Activated naive CD4-positive, alpha-beta T cell treated with anti-CD3 and anti-CD28 coated beads for 36 hours (primary cell): ENCODE results near the gene SAMD4A. TPM values are rescaled to one million over a fixed set of nuclear protein-coding genes. Genes with fewer than 3 reads are reported as not detected.

Experiments
- CTCF ChIA-PET: fragments of 350-600 bp; sonication (Branson Sonifier 250); formaldehyde crosslinking; loops from one replicate; lab custom pipeline; 2021; ENCODE audit warnings: antibody characterized with exemption; lab: Charles Lee
- DNase-seq: peaks from one replicate; pipeline ENCODE4 v3.0.0-alpha.2; 2020
- H3K27ac Mint-ChIP-seq: one replicate; pipeline ENCODE4 v1.8.0; 2021; ENCODE audit warnings: mild to moderate bottlenecking, mixed read lengths
- H3K27me3 Mint-ChIP-seq: one replicate; pipeline ENCODE4 v1.8.0; 2021; ENCODE audit warnings: low read depth, mixed read lengths
- H3K36me3 Mint-ChIP-seq: one replicate; pipeline ENCODE4 v1.8.0; 2021; ENCODE audit warnings: low read depth, mixed read lengths
- H3K4me1 Mint-ChIP-seq: one replicate; pipeline ENCODE4 v1.8.0; 2021; ENCODE audit warnings: low read depth, mixed read lengths
- H3K4me3 Mint-ChIP-seq: one replicate; pipeline ENCODE4 v1.8.0; 2021; ENCODE audit warnings: mild to moderate bottlenecking, moderate library complexity, mixed read lengths
- H3K9me3 Mint-ChIP-seq: one replicate; pipeline ENCODE4 v1.8.0; 2021; ENCODE audit warnings: mixed read lengths
- intact Hi-C: fragments of 100-400 bp; cut with micrococcal nuclease; formaldehyde crosslinking; loops from one replicate; pipeline ENCODE4 v1.15.1; 2023
- total RNA-seq, 2 experiments: library from RNA; stranded (reverse); gene quantifications; one replicate each; pipeline ENCODE4 v1.2.3, GENCODE V29; 2021

SAMD4A gene, protein sequence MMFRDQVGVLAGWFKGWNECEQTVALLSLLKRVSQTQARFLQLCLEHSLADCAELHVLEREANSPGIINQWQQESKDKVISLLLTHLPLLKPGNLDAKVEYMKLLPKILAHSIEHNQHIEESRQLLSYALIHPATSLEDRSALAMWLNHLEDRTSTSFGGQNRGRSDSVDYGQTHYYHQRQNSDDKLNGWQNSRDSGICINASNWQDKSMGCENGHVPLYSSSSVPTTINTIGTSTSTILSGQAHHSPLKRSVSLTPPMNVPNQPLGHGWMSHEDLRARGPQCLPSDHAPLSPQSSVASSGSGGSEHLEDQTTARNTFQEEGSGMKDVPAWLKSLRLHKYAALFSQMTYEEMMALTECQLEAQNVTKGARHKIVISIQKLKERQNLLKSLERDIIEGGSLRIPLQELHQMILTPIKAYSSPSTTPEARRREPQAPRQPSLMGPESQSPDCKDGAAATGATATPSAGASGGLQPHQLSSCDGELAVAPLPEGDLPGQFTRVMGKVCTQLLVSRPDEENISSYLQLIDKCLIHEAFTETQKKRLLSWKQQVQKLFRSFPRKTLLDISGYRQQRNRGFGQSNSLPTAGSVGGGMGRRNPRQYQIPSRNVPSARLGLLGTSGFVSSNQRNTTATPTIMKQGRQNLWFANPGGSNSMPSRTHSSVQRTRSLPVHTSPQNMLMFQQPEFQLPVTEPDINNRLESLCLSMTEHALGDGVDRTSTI
- 1 to 10 TPM; 4.7 to 4.9 TPM for total RNA-seq

DNA sequence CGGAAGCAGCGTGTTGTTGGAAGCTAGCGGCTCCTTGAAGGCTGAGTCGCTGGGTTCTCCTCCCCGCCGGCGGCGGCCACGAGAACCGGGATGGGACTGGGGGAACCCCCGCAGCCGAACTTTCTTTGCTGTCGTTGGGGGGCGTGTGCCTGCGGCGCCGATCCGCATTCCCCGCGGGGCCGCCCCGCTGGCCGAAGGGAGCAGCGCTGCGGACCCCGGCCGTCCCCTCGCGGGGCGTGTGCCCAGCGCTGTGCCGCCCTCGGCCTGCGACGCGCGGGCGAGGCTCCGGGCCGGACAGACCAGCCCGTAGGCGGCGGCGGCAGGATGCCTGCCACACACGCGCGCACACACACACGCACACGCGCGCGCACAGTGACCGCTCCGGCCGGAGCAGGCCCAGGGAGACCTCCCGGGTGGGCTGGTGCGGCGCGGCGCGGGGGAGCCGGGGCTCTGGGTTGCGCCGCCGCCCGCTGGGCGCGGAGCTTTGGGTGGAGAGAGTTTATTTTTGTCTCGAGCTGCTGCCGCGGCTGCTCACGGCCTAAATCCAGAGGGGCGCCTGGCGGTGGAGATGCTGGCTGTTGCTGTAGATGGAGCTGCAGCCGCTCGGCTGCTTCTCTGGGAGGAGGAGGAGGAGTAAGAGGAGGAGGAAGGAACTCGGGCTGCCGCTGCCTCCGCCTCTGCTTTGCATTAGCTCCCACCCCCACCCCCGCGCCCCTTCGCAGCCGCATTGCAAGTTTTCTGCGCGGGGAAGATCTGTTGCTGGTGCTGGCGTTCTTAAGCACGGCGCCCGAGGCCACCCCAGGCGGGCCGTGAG lies at the start of gene SAMD4A:
SAMD4A (plus strand) TSS at position 719 of the 814 bp plus-strand sequence. CDS start 789 bp downstream, outside the sequence.
- H3K9me3 Mint-ChIP-seq, result no peaks in the 10 kb centered on the region
- peaks cover 2% of the 10 kb centered on the region for H3K36me3 Mint-ChIP-seq
- CTCF ChIA-PET, result interaction anchor here (0.7 to 8.4 kb wide), 24 partner anchors 10 to 315 kb away, joined by 3 to 217 read pairs (median 4); partner anchors contain the start of gene CGRRF1
- H3K4me1 Mint-ChIP-seq, result peaks cover 26% of the 10 kb centered on the region
- DNase-seq, result peak; percentile 75
- intact Hi-C loops, result loop anchor here (1.0 to 5.0 kb wide), 7 partner anchors 61 to 461 kb away; partner anchors contain the start of genes SOCS4 and WDHD1
- peak within 1 kb of the TSS; percentile 94 for H3K4me3 Mint-ChIP-seq
- H3K27ac Mint-ChIP-seq, result peak within 1 kb of the TSS; percentile 79
- H3K27me3 Mint-ChIP-seq, result no peaks in the 10 kb centered on the region

DNA sequence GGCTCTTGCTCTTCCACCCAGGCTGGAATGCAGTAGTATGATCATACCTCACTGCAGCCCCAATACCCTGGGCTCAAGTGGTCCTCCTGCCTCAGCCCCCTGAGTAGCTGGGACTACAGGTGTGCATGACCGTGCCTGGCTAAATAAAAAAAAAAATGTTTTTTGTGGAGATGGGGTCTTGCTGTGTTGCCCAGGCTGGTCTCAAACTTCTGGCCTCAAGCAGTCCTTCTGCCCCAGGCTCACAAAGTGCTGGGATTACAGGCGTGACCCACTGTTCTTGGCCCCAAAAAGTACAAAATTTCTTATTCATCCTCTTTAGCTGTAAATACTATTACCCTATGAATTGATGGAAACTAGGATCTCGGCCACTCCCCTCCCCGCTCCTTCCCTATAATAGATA lies 42.5 kb upstream of the SAMD4A start:
- H3K27me3 Mint-ChIP-seq, result no peaks in the 10 kb centered on the region
- no peak overlapping the region for H3K4me3 Mint-ChIP-seq
- H3K4me1 Mint-ChIP-seq, result no peaks in the 10 kb centered on the region
- DNase-seq, result no peak
- no peaks in the 10 kb centered on the region for H3K9me3 Mint-ChIP-seq
- peaks cover 4% of the 10 kb centered on the region for H3K36me3 Mint-ChIP-seq
- intact Hi-C loops, result no loop called here
- CTCF ChIA-PET, result no interaction called here
- H3K27ac Mint-ChIP-seq, result no peak overlapping the region

DNA sequence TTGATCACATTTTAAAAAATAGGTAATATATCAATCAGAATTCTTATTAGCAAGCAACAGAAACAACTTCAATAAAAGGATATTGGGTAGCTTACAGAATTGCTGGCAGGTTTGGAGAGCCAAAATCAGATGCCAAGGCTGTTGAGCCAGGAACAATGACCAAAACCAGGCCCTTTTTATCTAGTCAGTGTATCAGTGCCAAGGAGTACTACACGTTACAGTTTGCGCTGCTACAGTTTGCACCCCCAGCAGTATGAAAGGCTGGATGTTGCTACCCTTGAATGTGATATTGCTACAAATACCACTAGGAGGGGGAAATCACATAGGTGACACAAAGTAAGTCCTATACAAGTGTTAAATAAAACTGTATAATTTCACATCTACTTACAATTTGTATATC lies 38.0 kb upstream of the SAMD4A start:
- Mint-ChIP-seq H3K27ac (no peak overlapping the region), H3K4me3 (no peak overlapping the region), H3K9me3 (no peaks in the 10 kb centered on the region), H3K4me1 (no peaks in the 10 kb centered on the region), H3K27me3 (no peaks in the 10 kb centered on the region), H3K36me3 (peaks cover 2% of the 10 kb centered on the region)
- intact Hi-C loops, result no loop called here
- CTCF ChIA-PET, result interaction anchor here (1.0 to 1.2 kb wide), 2 partner anchors 62 to 181 kb away, joined by 3 read pairs; no protein-coding TSS in a partner anchor
- DNase-seq, result no peak

DNA sequence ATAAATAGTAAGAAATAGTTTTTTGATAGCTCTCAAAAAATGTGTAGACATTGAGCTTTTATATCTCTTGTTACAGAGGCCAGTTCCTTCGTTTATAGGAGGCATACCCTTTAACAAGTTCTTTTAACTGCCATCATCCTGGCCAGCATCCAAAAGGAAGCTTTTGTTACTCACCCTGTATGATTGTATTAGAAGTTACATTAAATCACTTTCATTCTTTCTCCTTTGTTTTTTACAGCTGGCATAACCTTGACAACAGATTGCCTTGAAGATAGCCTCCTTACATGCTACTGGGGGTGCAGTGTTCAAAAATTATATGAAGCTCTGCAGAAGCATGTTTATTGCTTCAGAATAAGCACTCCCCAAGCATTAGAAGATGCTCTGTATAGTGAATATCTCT lies 37.1 kb upstream of the SAMD4A start:
- Mint-ChIP-seq H3K36me3 (no peaks in the 10 kb centered on the region), H3K4me1 (no peaks in the 10 kb centered on the region), H3K4me3 (no peak overlapping the region), H3K9me3 (no peaks in the 10 kb centered on the region), H3K27me3 (no peaks in the 10 kb centered on the region), H3K27ac (no peak overlapping the region)
- CTCF ChIA-PET, result interaction anchor here (1.0 to 1.2 kb wide), 2 partner anchors 62 to 182 kb away, joined by 3 read pairs; no protein-coding TSS in a partner anchor
- no peak for DNase-seq
- intact Hi-C loops, result loop anchor here (10.0 kb wide), 1 partner anchor 425 kb away; no protein-coding TSS in a partner anchor

DNA sequence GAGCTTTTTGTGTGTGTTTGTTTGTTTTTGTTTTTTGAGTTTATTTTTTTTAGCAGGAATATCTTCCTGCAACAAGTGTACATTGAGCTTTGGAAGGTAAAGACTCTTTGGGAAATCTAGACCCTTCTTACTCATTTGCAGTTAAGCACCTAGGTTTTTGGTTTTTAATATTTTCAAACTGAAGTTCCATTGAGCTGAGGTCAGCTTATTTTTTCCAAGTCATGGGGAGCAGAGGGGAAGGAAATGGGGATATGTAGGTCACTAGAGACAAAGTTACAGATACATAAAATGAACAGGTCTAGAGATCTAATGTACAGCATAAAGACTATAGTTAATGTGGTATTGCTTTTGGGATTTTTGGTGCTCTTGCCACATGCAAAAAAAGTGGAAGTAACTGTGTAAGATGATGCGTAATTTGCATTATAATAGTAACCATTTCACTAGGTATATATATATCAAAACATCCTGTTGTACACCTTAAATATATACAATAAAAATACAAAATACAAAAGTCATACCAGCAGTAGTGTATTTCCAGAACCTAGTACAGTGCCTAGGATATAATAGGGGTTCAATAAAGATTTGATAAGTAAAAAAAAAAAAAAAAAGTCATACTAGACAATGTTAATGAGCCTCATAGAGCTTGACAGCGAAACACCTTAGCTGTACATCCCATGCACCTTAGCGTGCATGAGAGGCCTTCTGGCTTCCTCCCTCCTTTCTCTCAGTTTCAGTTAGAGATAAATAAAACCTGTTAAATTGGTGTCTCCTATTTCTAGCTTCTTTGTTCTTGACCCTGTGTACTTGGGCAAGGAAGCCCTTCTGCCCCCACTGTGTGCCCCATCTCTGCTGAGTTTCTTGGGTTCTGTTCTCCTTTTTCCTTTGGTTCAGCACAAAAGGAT lies 34.6 kb upstream of the SAMD4A start:
- no peak overlapping the region for H3K27ac Mint-ChIP-seq
- CTCF ChIA-PET, result interaction anchor here (0.7 to 1.1 kb wide), 2 partner anchors 242 to 1097 kb away, joined by 3 to 5 read pairs; no protein-coding TSS in a partner anchor
- no peaks in the 10 kb centered on the region for H3K36me3 Mint-ChIP-seq
- H3K9me3 Mint-ChIP-seq, result no peaks in the 10 kb centered on the region
- no peak overlapping the region for H3K4me3 Mint-ChIP-seq
- intact Hi-C loops, result loop anchor here (10.0 kb wide), 1 partner anchor 422 kb away; no protein-coding TSS in a partner anchor
- H3K4me1 Mint-ChIP-seq, result no peaks in the 10 kb centered on the region
- no peak for DNase-seq
- H3K27me3 Mint-ChIP-seq, result no peaks in the 10 kb centered on the region

DNA sequence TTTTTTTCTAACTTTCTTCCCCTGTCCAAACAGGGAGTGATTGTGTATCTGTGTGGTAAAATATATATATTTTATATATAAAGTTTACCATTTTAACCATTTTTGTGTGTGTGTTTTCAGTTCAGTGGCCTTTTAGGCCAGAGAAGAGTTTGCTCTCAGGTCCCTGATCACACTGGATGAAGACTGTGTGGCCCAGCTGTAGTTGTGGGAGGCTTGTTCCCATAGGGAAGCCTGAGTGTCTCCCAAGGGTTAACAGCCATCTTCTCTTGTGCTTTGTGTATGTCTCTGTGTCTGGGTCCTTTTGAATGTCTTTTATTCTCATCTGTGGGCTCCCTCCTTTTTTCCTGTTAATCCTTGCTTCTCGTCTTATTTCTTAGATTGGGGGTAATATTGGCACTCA lies 33.8 kb upstream of the SAMD4A start:
- no peak overlapping the region for H3K27ac Mint-ChIP-seq
- no peak for DNase-seq
- no peaks in the 10 kb centered on the region for H3K36me3 Mint-ChIP-seq
- CTCF ChIA-PET, result interaction anchor here (0.7 kb wide), 1 partner anchor 1098 kb away, joined by 3 read pairs; no protein-coding TSS in a partner anchor
- intact Hi-C loops, result loop anchor here (10.0 kb wide), 1 partner anchor 422 kb away; no protein-coding TSS in a partner anchor
- H3K9me3 Mint-ChIP-seq, result no peaks in the 10 kb centered on the region
- no peaks in the 10 kb centered on the region for H3K27me3 Mint-ChIP-seq
- H3K4me1 Mint-ChIP-seq, result no peaks in the 10 kb centered on the region
- H3K4me3 Mint-ChIP-seq, result no peak overlapping the region

DNA sequence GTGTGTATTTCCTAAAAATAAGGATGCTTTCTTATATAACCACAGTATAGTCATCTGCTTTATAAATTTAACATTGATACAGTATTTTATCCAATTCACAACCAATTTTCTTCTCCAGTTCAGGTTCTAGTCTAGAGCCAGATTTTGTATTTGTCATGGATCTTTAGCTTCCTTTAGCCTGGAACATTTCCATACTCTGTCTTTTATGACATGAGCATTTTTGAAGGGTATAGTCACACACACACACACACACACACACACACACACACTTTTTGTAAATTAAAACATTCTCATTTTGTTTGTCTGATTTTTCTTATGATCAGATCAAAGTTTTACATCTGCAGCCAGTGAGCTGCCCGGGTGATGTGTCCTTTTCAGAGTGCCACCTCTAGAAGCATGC lies 31.8 kb upstream of the SAMD4A start:
- H3K27me3 Mint-ChIP-seq, result no peaks in the 10 kb centered on the region
- DNase-seq, result no peak
- CTCF ChIA-PET, result interaction anchor here (0.6 to 0.9 kb wide), 2 partner anchors 31 to 123 kb away, joined by 3 read pairs; no protein-coding TSS in a partner anchor
- H3K27ac Mint-ChIP-seq, result no peak overlapping the region
- no peaks in the 10 kb centered on the region for H3K4me1 Mint-ChIP-seq
- H3K9me3 Mint-ChIP-seq, result no peaks in the 10 kb centered on the region
- intact Hi-C loops, result loop anchor here (10.0 kb wide), 1 partner anchor 420 kb away; no protein-coding TSS in a partner anchor
- H3K4me3 Mint-ChIP-seq, result no peak overlapping the region
- no peaks in the 10 kb centered on the region for H3K36me3 Mint-ChIP-seq

DNA sequence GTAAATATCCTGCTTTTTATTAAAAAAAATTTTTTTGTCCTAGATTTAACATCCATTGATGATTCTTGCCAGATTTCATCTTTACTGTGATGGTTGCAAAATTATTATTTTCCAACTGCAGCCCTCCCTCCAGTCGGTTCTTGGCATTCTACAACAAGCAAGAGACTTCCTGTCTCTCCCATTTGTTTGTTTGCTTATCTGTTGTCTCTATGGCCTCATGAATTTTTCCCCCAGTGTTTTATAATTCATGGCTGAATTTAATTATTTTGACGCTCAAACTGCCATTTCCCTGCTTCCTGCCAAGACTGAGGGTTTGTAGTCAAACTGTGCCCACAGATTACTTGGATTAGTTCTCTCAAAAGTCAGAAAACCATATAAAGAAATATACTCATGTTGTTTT lies 31.3 kb upstream of the SAMD4A start:
- DNase-seq, result no peak
- no peaks in the 10 kb centered on the region for H3K27me3 Mint-ChIP-seq
- no peaks in the 10 kb centered on the region for H3K9me3 Mint-ChIP-seq
- CTCF ChIA-PET, result no interaction called here
- no peak overlapping the region for H3K27ac Mint-ChIP-seq
- H3K36me3 Mint-ChIP-seq, result no peaks in the 10 kb centered on the region
- intact Hi-C loops, result loop anchor here (10.0 kb wide), 1 partner anchor 419 kb away; no protein-coding TSS in a partner anchor
- no peak overlapping the region for H3K4me3 Mint-ChIP-seq
- no peaks in the 10 kb centered on the region for H3K4me1 Mint-ChIP-seq

DNA sequence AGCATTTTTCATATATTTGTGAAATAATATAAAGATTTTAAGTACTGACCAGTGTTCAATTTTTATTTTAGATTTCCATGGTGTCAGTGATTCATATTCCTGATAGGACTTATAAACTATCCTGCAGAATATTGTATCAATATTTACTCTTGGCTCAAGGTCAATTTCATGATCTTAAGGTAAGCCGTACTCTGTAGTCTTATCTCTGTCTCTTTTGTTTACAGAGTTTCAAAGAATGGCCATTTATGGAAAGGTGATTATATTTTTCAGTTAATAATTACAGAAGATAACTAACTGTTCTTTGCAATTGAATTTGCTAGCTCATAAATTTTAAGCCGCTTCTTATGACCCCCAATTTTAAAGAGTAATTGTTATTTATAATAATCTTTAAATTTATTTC lies 29.3 kb upstream of the SAMD4A start:
- Mint-ChIP-seq H3K9me3 (no peaks in the 10 kb centered on the region), H3K4me1 (no peaks in the 10 kb centered on the region), H3K27me3 (no peaks in the 10 kb centered on the region), H3K4me3 (no peak overlapping the region), H3K36me3 (no peaks in the 10 kb centered on the region), H3K27ac (no peak overlapping the region)
- DNase-seq, result no peak
- CTCF ChIA-PET, result no interaction called here
- intact Hi-C loops, result loop anchor here (10.0 kb wide), 1 partner anchor 417 kb away; no protein-coding TSS in a partner anchor

DNA sequence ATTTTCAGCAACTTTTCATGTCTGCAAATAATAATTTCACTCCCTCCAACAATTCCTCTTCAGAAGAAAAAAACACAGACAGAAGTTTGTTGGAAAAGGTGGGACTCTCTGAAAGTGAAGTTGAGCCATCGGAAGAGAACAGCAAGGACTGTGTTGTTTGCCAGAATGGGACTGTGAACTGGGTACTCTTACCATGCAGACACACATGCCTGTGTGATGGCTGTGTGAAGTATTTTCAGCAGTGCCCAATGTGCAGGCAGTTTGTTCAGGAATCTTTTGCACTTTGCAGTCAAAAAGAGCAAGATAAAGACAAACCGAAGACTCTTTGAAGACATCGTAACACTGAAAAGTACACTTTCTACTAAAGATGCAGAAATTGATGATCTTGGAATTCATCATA lies 28.9 kb upstream of the SAMD4A start:
- Mint-ChIP-seq H3K4me1 (no peaks in the 10 kb centered on the region), H3K36me3 (no peaks in the 10 kb centered on the region), H3K27ac (no peak overlapping the region), H3K27me3 (no peaks in the 10 kb centered on the region), H3K4me3 (no peak overlapping the region), H3K9me3 (no peaks in the 10 kb centered on the region)
- CTCF ChIA-PET, result no interaction called here
- intact Hi-C loops, result loop anchor here (10.0 kb wide), 1 partner anchor 417 kb away; no protein-coding TSS in a partner anchor
- DNase-seq, result no peak

DNA sequence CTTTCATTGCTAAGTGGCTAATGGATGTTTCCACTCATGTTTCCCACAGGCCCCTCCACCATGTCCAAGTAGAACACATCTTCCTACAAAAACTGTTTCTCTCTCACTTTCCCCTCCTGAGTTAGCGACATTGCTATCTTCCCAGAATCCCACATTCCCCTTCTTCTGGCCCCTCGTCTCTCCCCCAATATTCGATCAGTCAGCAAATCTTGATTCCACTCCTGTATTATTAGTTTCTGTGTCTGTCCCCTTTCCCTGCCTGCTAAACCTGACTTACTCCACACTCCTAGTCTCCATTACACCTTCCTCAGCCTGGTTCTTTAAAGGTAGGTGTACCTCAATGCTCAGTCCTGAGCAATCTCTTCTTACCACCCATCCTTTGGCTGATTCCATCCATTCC lies 19.3 kb upstream of the SAMD4A start:
- intact Hi-C loops, result no loop called here
- no peak overlapping the region for H3K27ac Mint-ChIP-seq
- no peaks in the 10 kb centered on the region for H3K4me1 Mint-ChIP-seq
- DNase-seq, result no peak
- no peaks in the 10 kb centered on the region for H3K27me3 Mint-ChIP-seq
- CTCF ChIA-PET, result no interaction called here
- H3K9me3 Mint-ChIP-seq, result no peaks in the 10 kb centered on the region
- no peaks in the 10 kb centered on the region for H3K36me3 Mint-ChIP-seq
- H3K4me3 Mint-ChIP-seq, result no peak overlapping the region
